GM04504 (cell line): ENCODE data around the gene PCDHGA11.
"Not testable (repeated sequence)": the region's sequence is repeated elsewhere in the genome, so short reads cannot be mapped to it uniquely, and the experiment has no call there.

Experiments used
- DNase-seq: peaks from one replicate; pipeline ENCODE4 v3.0.0-alpha.2; 2012; ENCODE audit warnings: low read depth

PCDHGA11 gene

GRCh38 chr5:141431286-141431685 is 10.4 kb downstream of the PCDHGA11 start:
- no peak for DNase-seq

- DNase-seq: not testable (repeated sequence)
Observed at GRCh38 chr5:141432308-141432707, 11.5 kb downstream of the PCDHGA11 start.

- not testable (repeated sequence) for DNase-seq
Observed at GRCh38 chr5:141432726-141433125, 11.9 kb downstream of the PCDHGA11 start.

GRCh38 chr5:141434006-141434405 is 13.2 kb downstream of the PCDHGA11 start:
- DNase-seq: no peak

- no peak for DNase-seq
Observed at GRCh38 chr5:141437221-141437620, 16.4 kb downstream of the PCDHGA11 start.

- DNase-seq: no peak
Observed at GRCh38 chr5:141439411-141440141, 18.7 kb downstream of the PCDHGA11 start.

GRCh38 chr5:141440341-141440740 is 19.5 kb downstream of the PCDHGA11 start:
- DNase-seq: no peak

GRCh38 chr5:141441571-141442170 is 20.8 kb downstream of the PCDHGA11 start:
- no peak for DNase-seq

- DNase-seq: no peak
Observed at GRCh38 chr5:141465351-141465750, 44.5 kb downstream of the PCDHGA11 start.
